Measurements from ENCODE around the gene ACKR4.

ACKR4 gene

GRCh38 chr3:132563420-132564069 lies 33.5 kb upstream of the ACKR4 start:
- H3K4me1 ChIP-seq (ENCODE audit: control insufficient read depth, low read length), result peaks cover 28% of the 10 kb centered on the region
- no peaks in the 10 kb centered on the region for H3K36me3 ChIP-seq (ENCODE audit: control insufficient read depth, low read length)
- TF ChIP-seq EZH2phosphoT487 (IDR thresholded peaks at IDR 0.05; ENCODE audit: borderline replicate concordance, low read length) (no peak), CTCF (IDR thresholded peaks at IDR 0.05; ENCODE audit: low read depth, low read length, poor library complexity, severe bottlenecking) (no peak)
- H3K4me2 ChIP-seq (ENCODE audit: low read length), result peak overlapping the region; percentile 58
- no peaks in the 10 kb centered on the region for H3K79me2 ChIP-seq (ENCODE audit: control insufficient read depth, low read length)
- H3K27ac ChIP-seq (ENCODE audit: low read depth, low read length), result peak overlapping the region; percentile 42
- peak overlapping the region; percentile 47 for H3K4me3 ChIP-seq (ENCODE audit: low read length)
- H3K9me2 ChIP-seq (replicated peaks; ENCODE audit: control insufficient read depth, low read length), result no peaks in the 10 kb centered on the region
- no peaks in the 10 kb centered on the region for H3K9me3 ChIP-seq (ENCODE audit: control insufficient read depth, insufficient read depth, low read length)
- no peaks in the 10 kb centered on the region for H3K27me3 ChIP-seq (ENCODE audit: control insufficient read depth, low read length)
- no peaks in the 10 kb centered on the region for H3F3A ChIP-seq (ENCODE audit: control insufficient read depth, insufficient read depth)
- no peaks in the 10 kb centered on the region for H4K20me1 ChIP-seq (ENCODE audit: control insufficient read depth, insufficient read depth, low read depth, low read length)

GRCh38 chr3:132564070-132564465 lies 33.0 kb upstream of the ACKR4 start:
- Histone ChIP-seq H3K36me3 (ENCODE audit: control insufficient read depth, low read length) (no peaks in the 10 kb centered on the region), H3K79me2 (ENCODE audit: control insufficient read depth, low read length) (no peaks in the 10 kb centered on the region), H3K27ac (ENCODE audit: low read depth, low read length) (peak overlapping the region; percentile 42), H3K9me2 (replicated peaks; ENCODE audit: control insufficient read depth, low read length) (no peaks in the 10 kb centered on the region), H3F3A (ENCODE audit: control insufficient read depth, insufficient read depth) (no peaks in the 10 kb centered on the region), H3K9me3 (ENCODE audit: control insufficient read depth, insufficient read depth, low read length) (no peaks in the 10 kb centered on the region), H3K4me3 (ENCODE audit: low read length) (peak overlapping the region; percentile 47), H4K20me1 (ENCODE audit: control insufficient read depth, insufficient read depth, low read depth, low read length) (no peaks in the 10 kb centered on the region), H3K4me2 (ENCODE audit: low read length) (peak overlapping the region; percentile 58), H3K4me1 (ENCODE audit: control insufficient read depth, low read length) (peaks cover 30% of the 10 kb centered on the region), H3K27me3 (ENCODE audit: control insufficient read depth, low read length) (no peaks in the 10 kb centered on the region)
- no peak for TF ChIP-seq EZH2phosphoT487 (IDR thresholded peaks at IDR 0.05; ENCODE audit: borderline replicate concordance, low read length)
- no peak for TF ChIP-seq CTCF (IDR thresholded peaks at IDR 0.05; ENCODE audit: low read depth, low read length, poor library complexity, severe bottlenecking)

- H3K9me3 ChIP-seq (ENCODE audit: control insufficient read depth, insufficient read depth, low read length), result no peaks in the 10 kb centered on the region
- peaks cover 25% of the 10 kb centered on the region for H3K4me1 ChIP-seq (ENCODE audit: control insufficient read depth, low read length)
- TF ChIP-seq EZH2phosphoT487 (IDR thresholded peaks at IDR 0.05; ENCODE audit: borderline replicate concordance, low read length) (no peak), CTCF (IDR thresholded peaks at IDR 0.05; ENCODE audit: low read depth, low read length, poor library complexity, severe bottlenecking) (no peak)
- H3K27ac ChIP-seq (ENCODE audit: low read depth, low read length), result no peak overlapping the region
- H4K20me1 ChIP-seq (ENCODE audit: control insufficient read depth, insufficient read depth, low read depth, low read length), result no peaks in the 10 kb centered on the region
- no peaks in the 10 kb centered on the region for H3K27me3 ChIP-seq (ENCODE audit: control insufficient read depth, low read length)
- no peaks in the 10 kb centered on the region for H3K9me2 ChIP-seq (replicated peaks; ENCODE audit: control insufficient read depth, low read length)
- no peak overlapping the region for H3K4me2 ChIP-seq (ENCODE audit: low read length)
- H3K36me3 ChIP-seq (ENCODE audit: control insufficient read depth, low read length), result no peaks in the 10 kb centered on the region
- H3F3A ChIP-seq (ENCODE audit: control insufficient read depth, insufficient read depth), result no peaks in the 10 kb centered on the region
- no peaks in the 10 kb centered on the region for H3K79me2 ChIP-seq (ENCODE audit: control insufficient read depth, low read length)
- no peak overlapping the region for H3K4me3 ChIP-seq (ENCODE audit: low read length)
These were observed 28.6 kb upstream of the ACKR4 start for GRCh38 chr3:132568422-132568821.
